ENCODE results near the gene PKNOX2. TPM values are rescaled to one million over a fixed set of nuclear protein-coding genes. Genes with fewer than 3 reads are reported as not detected.

PKNOX2 gene
- total and polyA plus RNA-seq, 2 of the 8 experiments (the other 6 are each of a cell fraction or from before 2014, with no cell fraction given): 2.0 TPM

GRCh38 chr11:125193841-125194240 is 29.3 kb downstream of the PKNOX2 start (continued):
- TF ChIP-seq SRF (IDR thresholded peaks at IDR 0.05; ENCODE audit: low read depth, low read length): no peak
- no peak for TF ChIP-seq NANOG (IDR thresholded peaks at IDR 0.05; ENCODE audit: insufficient read depth, low read depth, low read length, poor library complexity, severe bottlenecking)
- TF ChIP-seq RNF2 (IDR thresholded peaks at IDR 0.05; ENCODE audit: borderline replicate concordance, low read depth, low read length, missing control alignments, poor library complexity, severe bottlenecking): no peak
- TF ChIP-seq PHF8 (conservative IDR thresholded peaks at IDR 0.05; ENCODE audit: low read depth, low read length): no peak
- TF ChIP-seq MAFK (IDR thresholded peaks at IDR 0.05; ENCODE audit: low read depth, low read length): no peak
- no peak for TF ChIP-seq BCL11A (IDR thresholded peaks at IDR 0.05; ENCODE audit: low read depth in 2 of 2, low read length in 2 of 2)
- no peak for TF ChIP-seq TEAD4 (IDR thresholded peaks at IDR 0.05; ENCODE audit: low read depth, low read length)

All from H1 (cell line).